Activated T-helper 1 cell treated with anti-CD3 and anti-CD28 coated beads, Interleukin-12 subunit alpha, Interleukin-12 subunit beta, Interleukin-2, Interleukin-4 antibody, amounts not matched to agents 30 ng/mL and 10 ng/mL and 1 ng/mL, durations not matched to agents 14 hours and 24 hours and 36 hours (primary cell): Measurements from ENCODE around the gene LBH. TPM values are rescaled to one million over a fixed set of nuclear protein-coding genes. Genes with fewer than 3 reads are reported as not detected.
A peak's percentile ranks its signal among the peaks of the same experiment; 100 is the strongest.
"Not testable (repeated sequence)": the region's sequence is repeated elsewhere in the genome, so short reads cannot be mapped to it uniquely, and the experiment has no call there.

ENCODE experiments used
- DNase-seq: peaks from one replicate; pipeline ENCODE4 v3.0.0; 2021; ENCODE audit warnings: low spot score
- H3K27ac Mint-ChIP-seq: one replicate; pipeline ENCODE4 v1.8.0; 2021; ENCODE audit warnings: mild to moderate bottlenecking, mixed read lengths
- H3K27me3 Mint-ChIP-seq: one replicate; pipeline ENCODE4 v1.8.0; 2022; ENCODE audit warnings: mild to moderate bottlenecking, moderate library complexity, mixed read lengths; ENCODE audit not compliant: insufficient read depth
- H3K36me3 Mint-ChIP-seq: one replicate; pipeline ENCODE4 v1.8.0; 2021; ENCODE audit warnings: low read depth, mixed read lengths
- H3K4me1 Mint-ChIP-seq: one replicate; pipeline ENCODE4 v1.8.0; 2021; ENCODE audit warnings: low read depth, mixed read lengths
- H3K4me3 Mint-ChIP-seq: one replicate; pipeline ENCODE4 v1.8.0; 2021; ENCODE audit warnings: mild to moderate bottlenecking, moderate library complexity, mixed read lengths
- H3K9me3 Mint-ChIP-seq: one replicate; pipeline ENCODE4 v1.8.0; 2021; ENCODE audit warnings: mixed read lengths
- intact Hi-C: fragments of 100-400 bp; cut with micrococcal nuclease; formaldehyde crosslinking; loops from one replicate; pipeline ENCODE4 v1.15.1; 2024
- total RNA-seq: library from RNA; stranded (reverse); gene quantifications from 2 replicates; pipeline ENCODE4 v1.2.3, GENCODE V29; 2022

Gene LBH
- total RNA-seq, 1 donor from 2014 or later, result 306 TPM

- H3K36me3 Mint-ChIP-seq, result peaks cover 21% of the 10 kb centered on the region
- peak overlapping the region; percentile 84 for H3K4me3 Mint-ChIP-seq
- intact Hi-C loops, result loop anchor here (1.0 to 2.0 kb wide), 9 partner anchors 9 to 155 kb away; no protein-coding TSS in a partner anchor
- H3K9me3 Mint-ChIP-seq, result peaks cover 8% of the 10 kb centered on the region
- DNase-seq, result no peak
- H3K27ac Mint-ChIP-seq, result peak overlapping the region; percentile 97
- H3K27me3 Mint-ChIP-seq, result no peaks in the 10 kb centered on the region
- peaks cover 82% of the 10 kb centered on the region for H3K4me1 Mint-ChIP-seq
Measured at GRCh38 chr2:30267161-30267975, 36.0 kb downstream of the LBH start.

DNA sequence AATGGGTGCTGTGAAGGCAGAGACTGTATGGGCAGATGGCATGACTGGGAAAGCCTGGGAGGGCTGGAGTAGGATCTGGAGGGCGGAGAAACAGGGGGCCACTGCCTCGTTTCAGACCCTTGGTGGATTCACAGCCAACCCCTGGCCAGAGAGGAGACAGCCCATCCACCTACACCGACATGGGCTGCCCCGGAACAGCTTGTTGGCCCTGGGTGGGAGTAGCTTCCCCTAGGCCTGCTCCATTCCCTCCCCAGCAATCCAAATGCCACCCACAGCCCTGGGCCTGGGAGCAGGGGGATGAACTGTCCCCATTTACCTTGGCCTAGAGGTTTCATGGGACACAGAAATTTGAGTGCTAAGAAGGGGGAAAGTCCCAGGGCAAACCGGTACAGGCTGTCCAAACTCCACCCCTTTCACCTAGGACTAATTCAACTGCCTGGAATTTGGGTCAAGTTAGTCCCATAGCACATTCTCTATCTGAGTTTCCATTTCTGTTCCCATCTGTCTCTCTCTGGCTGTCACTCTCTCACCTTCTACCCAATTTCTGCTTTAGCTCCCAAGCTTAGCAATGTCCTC lies 37.0 kb downstream of the LBH start:
- intact Hi-C loops, result no loop called here
- Mint-ChIP-seq H3K9me3 (no peaks in the 10 kb centered on the region), H3K4me1 (peaks cover 86% of the 10 kb centered on the region)

DNA sequence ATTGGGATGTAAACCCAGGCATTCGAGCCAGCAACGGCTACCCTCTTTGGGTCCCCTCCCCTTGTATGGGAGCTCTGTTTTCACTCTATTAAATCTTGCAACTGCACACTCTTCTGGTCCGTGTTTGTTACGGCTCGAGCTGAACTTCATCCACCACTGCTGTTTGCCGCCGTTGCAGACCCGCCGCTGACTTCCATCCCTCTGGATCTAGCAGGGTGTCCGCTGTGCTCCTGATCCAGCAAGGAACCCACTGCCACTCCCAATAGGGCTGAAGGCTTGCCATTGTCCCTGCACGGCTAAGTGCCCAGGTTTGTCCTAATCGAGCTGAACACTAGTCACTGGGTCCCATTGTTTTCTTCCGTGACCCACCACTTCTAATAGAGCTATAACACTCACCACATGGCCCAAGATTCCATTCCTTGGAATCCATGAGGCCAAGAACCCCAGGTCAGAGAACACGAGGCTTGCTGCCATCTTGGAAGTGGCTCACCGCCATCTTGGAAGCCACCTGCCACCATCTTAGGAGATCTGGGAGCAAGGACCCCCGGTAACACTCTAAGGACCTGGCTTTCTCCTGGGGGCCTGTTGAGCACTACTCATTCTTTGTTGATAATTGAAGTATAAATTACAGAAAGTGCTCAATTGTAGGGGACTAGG lies 37.9 kb downstream of the LBH start:
- peaks cover 10% of the 10 kb centered on the region for H3K36me3 Mint-ChIP-seq
- DNase-seq, H3K27me3 Mint-ChIP-seq, intact Hi-C loops, H3K9me3 Mint-ChIP-seq, H3K4me3 Mint-ChIP-seq: not testable (repeated sequence)
- peaks cover 87% of the 10 kb centered on the region for H3K4me1 Mint-ChIP-seq
- peak overlapping the region; percentile 97 for H3K27ac Mint-ChIP-seq

More for the DNA sequence above, 37.0 kb downstream of the LBH start:
- H3K4me3 Mint-ChIP-seq, result no peak overlapping the region
- H3K27ac Mint-ChIP-seq, result peak overlapping the region; percentile 97
- H3K27me3 Mint-ChIP-seq, result peaks cover 4% of the 10 kb centered on the region
- DNase-seq, result no peak
- peaks cover 14% of the 10 kb centered on the region for H3K36me3 Mint-ChIP-seq

GRCh38 chr2:30269771-30270145 lies 38.4 kb downstream of the LBH start:
- H3K27me3 Mint-ChIP-seq, result peaks cover 4% of the 10 kb centered on the region
- intact Hi-C loops, result no loop called here
- H3K27ac Mint-ChIP-seq, result peak overlapping the region; percentile 97
- no peaks in the 10 kb centered on the region for H3K9me3 Mint-ChIP-seq
- H3K4me1 Mint-ChIP-seq, result peaks cover 82% of the 10 kb centered on the region
- no peak overlapping the region for H3K4me3 Mint-ChIP-seq
- no peak for DNase-seq
- H3K36me3 Mint-ChIP-seq, result peaks cover 7% of the 10 kb centered on the region

DNA sequence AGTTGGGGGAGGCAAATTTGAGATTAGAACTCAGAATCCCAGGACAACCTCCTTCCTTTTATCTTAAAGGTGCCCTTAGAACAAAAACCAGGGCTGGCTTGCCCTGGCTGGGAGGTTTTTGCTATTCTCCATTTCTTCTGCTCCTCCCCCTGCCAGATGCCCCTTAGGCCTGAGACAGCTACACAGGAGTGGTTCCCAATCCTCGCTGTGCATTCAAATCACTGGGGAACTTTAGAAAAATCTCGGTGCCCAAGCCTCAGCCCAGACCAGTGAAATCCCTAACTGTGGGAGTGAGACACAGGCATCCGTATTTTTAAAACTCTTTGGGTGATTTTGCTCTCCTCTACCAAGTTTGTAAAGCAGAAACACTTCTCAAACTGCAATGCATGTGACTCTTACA lies 38.8 kb downstream of the LBH start:
- peaks cover 7% of the 10 kb centered on the region for H3K36me3 Mint-ChIP-seq
- peaks cover 78% of the 10 kb centered on the region for H3K4me1 Mint-ChIP-seq
- H3K27me3 Mint-ChIP-seq, result peaks cover 4% of the 10 kb centered on the region
- no peaks in the 10 kb centered on the region for H3K9me3 Mint-ChIP-seq
- no peak overlapping the region for H3K4me3 Mint-ChIP-seq
- no peak overlapping the region for H3K27ac Mint-ChIP-seq
- intact Hi-C loops, result no loop called here
- DNase-seq, result no peak

DNA sequence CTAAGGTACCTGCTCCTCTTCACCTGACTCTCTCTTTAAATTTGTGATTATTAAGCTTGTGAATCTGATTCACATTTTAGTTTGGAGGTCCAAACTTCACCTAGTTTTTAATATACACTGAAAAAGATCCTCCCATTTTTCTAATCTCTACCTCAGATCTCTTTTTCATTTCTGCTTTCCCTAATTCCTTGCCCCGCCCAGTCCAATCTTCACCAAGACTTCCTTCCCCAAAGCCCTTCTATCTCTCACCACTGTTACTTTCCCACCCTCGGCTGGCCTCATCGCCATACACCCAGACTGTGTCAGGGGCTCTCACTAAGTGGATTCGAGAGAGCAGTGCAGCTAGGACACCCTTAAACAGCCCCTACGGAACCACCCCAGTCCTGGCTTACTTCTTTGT lies 40.0 kb downstream of the LBH start:
- Mint-ChIP-seq H3K4me3 (no peak overlapping the region), H3K36me3 (peaks cover 7% of the 10 kb centered on the region), H3K27me3 (peaks cover 4% of the 10 kb centered on the region), H3K27ac (peak overlapping the region; percentile 66), H3K9me3 (no peaks in the 10 kb centered on the region), H3K4me1 (peaks cover 71% of the 10 kb centered on the region)
- intact Hi-C loops, result no loop called here
- no peak for DNase-seq

GRCh38 chr2:30272286-30272685 lies 41.0 kb downstream of the LBH start:
- H3K4me1 Mint-ChIP-seq, result peaks cover 71% of the 10 kb centered on the region
- no peak overlapping the region for H3K4me3 Mint-ChIP-seq
- H3K27ac Mint-ChIP-seq, result peak overlapping the region; percentile 97
- intact Hi-C loops, result loop anchor here (2.0 kb wide), 1 partner anchor 43 kb away; no protein-coding TSS in a partner anchor
- H3K9me3 Mint-ChIP-seq, result no peaks in the 10 kb centered on the region
- peaks cover 4% of the 10 kb centered on the region for H3K27me3 Mint-ChIP-seq
- DNase-seq, result no peak
- H3K36me3 Mint-ChIP-seq, result peaks cover 6% of the 10 kb centered on the region

DNA sequence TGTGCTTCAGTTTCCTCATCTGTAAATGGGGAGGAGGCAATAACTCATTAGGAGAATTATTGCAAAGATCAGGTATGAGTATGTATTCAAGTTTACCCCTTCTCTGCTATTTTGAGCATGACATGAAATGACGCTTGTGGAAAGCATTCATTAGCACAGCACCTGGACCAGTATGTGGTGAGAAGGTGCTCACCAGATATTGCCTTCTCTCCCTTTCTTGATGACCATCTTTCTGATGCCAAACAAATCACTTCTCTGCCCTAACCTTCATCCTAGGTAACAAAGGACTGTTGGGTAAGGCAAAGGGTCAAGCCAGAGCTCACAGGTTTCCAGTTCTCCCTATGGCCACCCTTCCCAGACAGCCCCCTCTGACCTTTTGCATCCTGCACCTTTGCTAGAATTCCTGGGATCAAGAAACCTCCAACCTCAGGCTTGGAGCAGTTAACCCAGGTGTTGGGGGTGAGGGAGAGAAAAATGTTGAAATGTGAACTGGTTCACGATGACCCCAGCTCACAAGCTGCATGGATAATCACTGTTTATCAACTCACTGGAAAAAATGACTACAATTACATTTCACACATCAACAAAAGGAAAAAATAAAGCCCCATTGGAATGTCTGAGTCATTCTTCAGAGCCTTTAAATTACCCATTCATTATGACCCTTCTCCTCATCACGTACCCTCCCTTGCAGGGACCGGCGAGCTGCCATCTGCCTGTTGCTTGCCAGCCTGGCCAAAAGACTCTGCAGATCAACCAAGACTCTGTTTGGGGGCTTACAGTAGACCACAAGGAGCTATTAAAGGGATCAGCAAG lies 41.6 kb downstream of the LBH start:
- Mint-ChIP-seq H3K4me1 (peaks cover 71% of the 10 kb centered on the region), H3K4me3 (peak overlapping the region; percentile 56), H3K27me3 (peaks cover 4% of the 10 kb centered on the region), H3K36me3 (peaks cover 4% of the 10 kb centered on the region), H3K9me3 (no peaks in the 10 kb centered on the region), H3K27ac (peak overlapping the region; percentile 97)
- intact Hi-C loops, result loop anchor here (1.0 to 2.0 kb wide), 8 partner anchors 12 to 149 kb away; partner anchors contain the start of gene LBH
- DNase-seq, result no peak

DNA sequence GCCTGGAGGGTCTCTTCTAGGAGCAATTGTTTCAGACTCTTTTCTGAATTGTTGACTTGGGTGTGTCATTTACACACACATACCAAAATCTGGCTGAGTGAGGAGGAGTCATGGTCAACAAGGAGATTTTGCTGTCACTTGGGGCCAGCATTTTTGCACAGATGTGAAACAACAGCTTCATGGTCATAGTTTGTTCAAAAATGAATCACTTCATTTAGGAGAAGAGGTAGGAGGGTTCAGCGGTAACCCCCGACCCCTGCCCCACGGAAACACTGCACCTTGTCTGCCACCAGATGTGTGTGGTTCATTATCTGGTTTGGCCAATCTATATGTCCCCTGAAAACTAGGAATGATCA lies 42.2 kb downstream of the LBH start:
- intact Hi-C loops, result loop anchor here (1.0 to 2.0 kb wide), 8 partner anchors 12 to 149 kb away; partner anchors contain the start of gene LBH
- Mint-ChIP-seq H3K27ac (peak overlapping the region; percentile 97), H3K4me3 (peak overlapping the region; percentile 56), H3K36me3 (peaks cover 4% of the 10 kb centered on the region), H3K27me3 (peaks cover 4% of the 10 kb centered on the region), H3K4me1 (peaks cover 71% of the 10 kb centered on the region), H3K9me3 (no peaks in the 10 kb centered on the region)
- DNase-seq, result no peak

- Mint-ChIP-seq H3K27me3 (peaks cover 4% of the 10 kb centered on the region), H3K4me1 (peaks cover 64% of the 10 kb centered on the region), H3K9me3 (no peaks in the 10 kb centered on the region), H3K36me3 (peaks cover 6% of the 10 kb centered on the region), H3K27ac (peak overlapping the region; percentile 97), H3K4me3 (no peak overlapping the region)
- intact Hi-C loops, result no loop called here
- DNase-seq, result no peak
Measured at GRCh38 chr2:30275256-30275655, 43.9 kb downstream of the LBH start.

GRCh38 chr2:30276455-30276911 lies 45.1 kb downstream of the LBH start:
- peak overlapping the region; percentile 9 for H3K27ac Mint-ChIP-seq
- intact Hi-C loops, result loop anchor here (1.0 kb wide), 2 partner anchors 9 to 12 kb away; no protein-coding TSS in a partner anchor

GRCh38 chr2:30277582-30277981 lies 46.2 kb downstream of the LBH start:
- peaks cover 4% of the 10 kb centered on the region for H3K27me3 Mint-ChIP-seq
- H3K27ac Mint-ChIP-seq, result peak overlapping the region; percentile 75
- peaks cover 46% of the 10 kb centered on the region for H3K4me1 Mint-ChIP-seq
- no peak overlapping the region for H3K4me3 Mint-ChIP-seq
- intact Hi-C loops, result no loop called here
- H3K36me3 Mint-ChIP-seq, result peaks cover 8% of the 10 kb centered on the region
- H3K9me3 Mint-ChIP-seq, result no peaks in the 10 kb centered on the region
- no peak for DNase-seq

More at GRCh38 chr2:30276455-30276911, 45.1 kb downstream of the LBH start:
- no peak overlapping the region for H3K4me3 Mint-ChIP-seq
- no peak for DNase-seq
- peaks cover 4% of the 10 kb centered on the region for H3K27me3 Mint-ChIP-seq
- peaks cover 57% of the 10 kb centered on the region for H3K4me1 Mint-ChIP-seq
- H3K36me3 Mint-ChIP-seq, result peaks cover 8% of the 10 kb centered on the region
- H3K9me3 Mint-ChIP-seq, result no peaks in the 10 kb centered on the region
